Spleen (tissue), 13 donors: Measurements from ENCODE around the gene RAB11A. TPM values are rescaled to one million over a fixed set of nuclear protein-coding genes. Genes with fewer than 3 reads are reported as not detected.

Source experiments
- DNase-seq: peaks from one replicate; pipeline ENCODE4 v3.0.0-alpha.2; 2020
- H3K27ac ChIP-seq, 8 donors: fragments of 200-600 bp; sonication (generic) in 7 of 8; 1 replicate in 4 of 8; 2 replicates in 4 of 8; pipeline versions ENCODE4 v1.5.0 to v1.8.0; 2016 to 2021; ENCODE audit warnings: inconsistent platforms in 4 of 8, mild to moderate bottlenecking in 4 of 8, moderate library complexity in 1 of 8
- H3K27me3 ChIP-seq, 7 donors: fragments of 200-600 bp; sonication (generic) in 6 of 7; replicated peaks in 1 of 7; 1 replicate in 4 of 7; 2 replicates in 3 of 7; pipeline versions ENCODE4 v1.5.0 to v1.8.0; 2016 to 2021; ENCODE audit warnings: inconsistent platforms in 3 of 7, mild to moderate bottlenecking in 1 of 7
- H3K36me3 ChIP-seq, 6 donors: fragments of 200-600 bp; sonication (generic) in 5 of 6; 1 replicate in 4 of 6; 2 replicates in 2 of 6; pipeline versions ENCODE4 v1.5.0 to v1.8.0; 2016 to 2021; ENCODE audit warnings: inconsistent platforms in 2 of 6
- H3K4me1 ChIP-seq, 6 donors: fragments of 200-600 bp; sonication (generic) in 5 of 6; 1 replicate in 3 of 6; 2 replicates in 3 of 6; pipeline versions ENCODE4 v1.5.0 to v1.8.0; 2016 to 2021; ENCODE audit warnings: inconsistent platforms in 3 of 6
- H3K4me3 ChIP-seq, 8 donors: fragments of 200-600 bp; sonication (generic) in 7 of 8; 1 replicate in 4 of 8; 2 replicates in 4 of 8; pipeline versions ENCODE4 v1.5.0 to v1.8.0; 2016 to 2021; ENCODE audit warnings: inconsistent platforms in 4 of 8, mild to moderate bottlenecking in 4 of 8, moderate library complexity in 2 of 8
- H3K9me3 ChIP-seq, 8 donors: fragments of 200-600 bp; sonication (generic) in 7 of 8; 1 replicate in 4 of 8; 2 replicates in 4 of 8; pipeline versions ENCODE4 v1.5.0 to v1.8.0; 2016 to 2021; ENCODE audit warnings: inconsistent platforms in 4 of 8
- POLR2A ChIP-seq, 3 donors: fragments of 450-650 bp; IDR thresholded peaks; one replicate each; pipeline ENCODE4 v1.5.1; 2017; ENCODE audit warnings: antibody characterized with exemption in 3 of 3, mild to moderate bottlenecking in 1 of 3
- POLR2AphosphoS5 ChIP-seq, 3 donors: sonication (generic); formaldehyde crosslinking; IDR thresholded peaks; one replicate each; pipeline ENCODE4 v1.5.1; 2017; ENCODE audit warnings: antibody characterized with exemption in 3 of 3
- WGBS, 5 donors: extraction: QIAGEN DNeasy Blood & Tissue Kit in 3 of 5; methylation state at CpG; one replicate each; pipeline versions ENCODE4 v1.1.5 to v1.1.7; 2013 to 2018; 5-methylcytosine and 5-hydroxymethylcytosine counted together
- intact Hi-C: fragments of 100-400 bp; cut with DNase I; formaldehyde crosslinking; loops from one replicate; pipeline ENCODE4 v1.15.0; 2023; ENCODE audit warnings: low total_unique reads
- long read RNA-seq, 2 donors: transcript quantifications; one replicate each; lab custom pipeline, GENCODE V29; 2026
- polyA plus RNA-seq, 3 donors: library from polyadenylated mRNA; stranded (reverse); fragments of 200-250 nt; gene quantifications; one replicate each; pipeline ENCODE4 v1.2.1, GENCODE V29; 2013
- total RNA-seq, 7 donors: library from RNA; depleted of rRNA in 3 of 7; stranded (reverse); fragments of >200 nt in 3 of 7; fragmentation: NEBNext Ultra II Directional in 4 of 7; extraction: Animal tissue kit (Norgen Biotek cat#: 25700) in 4 of 7; gene quantifications; one replicate each; pipeline versions ENCODE4 v1.1.0 to v1.2.1, GENCODE V29; 2016 to 2021
- TF ChIP-seq, protein P1 (sequence below), 11 experiments: fragments of 200-600 bp in 7 of 11; fragments of 450-650 bp in 4 of 11; sonication (generic) in 4 of 11; IDR thresholded peaks in 8 of 11; conservative IDR thresholded peaks in 3 of 11; 1 replicate in 7 of 11; 2 replicates in 4 of 11; pipeline versions ENCODE4 v1.4.0 to v1.8.0; 2016 to 2021; ENCODE audit warnings: antibody characterized with exemption in 11 of 11, inconsistent platforms in 4 of 11, mild to moderate bottlenecking in 1 of 11
- donor health status: healthy with polysubstance abuse.
- donor health status: DM: no; HTN: no; CAD: no; lungs with moderate emphysema.
- donor health status: DM: no; HTN: no; CAD: no.
- donor health status: Bipolar disorder and iron deficiency.
- donor health status: healthy.
- donor health status: DM: no; HTN: no; CAD: no.
- donor health status: DM: yes; HTN: yes; CAD: no.

Gene RAB11A
- total RNA-seq (100 to 1,000 TPM; 173 to 313 (median 255) TPM), polyA plus RNA-seq (100 to 1,000 TPM in 2 of 3 donors, 10 to 100 TPM in 1; 86.7 to 153 (median 128) TPM)
- long read RNA-seq, donor 1, full-length matches to known transcripts: 79 of 113 reads
- long read RNA-seq, donor 1, partial matches to known transcripts: 13 of 113 reads
- long read RNA-seq, donor 1, other reads (novel, unspliced or antisense): 21 of 113 reads
- long read RNA-seq, donor 2, full-length matches to known transcripts: 67 of 80 reads
- long read RNA-seq, donor 2, partial matches to known transcripts: 0 of 80 reads
- long read RNA-seq, donor 2, other reads (novel, unspliced or antisense): 13 of 80 reads

- 0 to 1% (median 0%) methylated on average over 43 to 62 of the region's 62 CpGs for WGBS, 5 donors
- TF ChIP-seq POLR2A (IDR thresholded peaks at IDR 0.05): peak in 2 of 3 donors; percentile 84 to 91
- TF ChIP-seq POLR2AphosphoS5 (IDR thresholded peaks at IDR 0.05): peak; percentile 98 to 99 (median 99)
- TF ChIP-seq, protein P1, sequence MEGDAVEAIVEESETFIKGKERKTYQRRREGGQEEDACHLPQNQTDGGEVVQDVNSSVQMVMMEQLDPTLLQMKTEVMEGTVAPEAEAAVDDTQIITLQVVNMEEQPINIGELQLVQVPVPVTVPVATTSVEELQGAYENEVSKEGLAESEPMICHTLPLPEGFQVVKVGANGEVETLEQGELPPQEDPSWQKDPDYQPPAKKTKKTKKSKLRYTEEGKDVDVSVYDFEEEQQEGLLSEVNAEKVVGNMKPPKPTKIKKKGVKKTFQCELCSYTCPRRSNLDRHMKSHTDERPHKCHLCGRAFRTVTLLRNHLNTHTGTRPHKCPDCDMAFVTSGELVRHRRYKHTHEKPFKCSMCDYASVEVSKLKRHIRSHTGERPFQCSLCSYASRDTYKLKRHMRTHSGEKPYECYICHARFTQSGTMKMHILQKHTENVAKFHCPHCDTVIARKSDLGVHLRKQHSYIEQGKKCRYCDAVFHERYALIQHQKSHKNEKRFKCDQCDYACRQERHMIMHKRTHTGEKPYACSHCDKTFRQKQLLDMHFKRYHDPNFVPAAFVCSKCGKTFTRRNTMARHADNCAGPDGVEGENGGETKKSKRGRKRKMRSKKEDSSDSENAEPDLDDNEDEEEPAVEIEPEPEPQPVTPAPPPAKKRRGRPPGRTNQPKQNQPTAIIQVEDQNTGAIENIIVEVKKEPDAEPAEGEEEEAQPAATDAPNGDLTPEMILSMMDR (IDR thresholded peaks at IDR 0.05 in 8 of 11, conservative IDR thresholded peaks at IDR 0.05 in 3 of 11): peak; percentile 19 to 71 (median 48)
- H3K9me3 ChIP-seq: no peaks in the 10 kb centered on the region
- peak; percentile 99 for DNase-seq
- peak within 1 kb of the TSS; percentile 83 to 97 (median 88) for H3K4me3 ChIP-seq
- H3K27ac ChIP-seq: peak within 1 kb of the TSS; percentile 93 to 99 (median 96)
- H3K4me1 ChIP-seq: peaks cover 19 to 50% (median 40%) of the 10 kb centered on the region in 6 donors
- H3K36me3 ChIP-seq: peaks cover 0 to 4% (median 2%) of the 10 kb centered on the region in 6 donors
- H3K27me3 ChIP-seq: no peaks in the 10 kb centered on the region
- intact Hi-C loops: no loop called here
Observed at GRCh38 chr15:65869126-65869953, at the start of gene RAB11A. Gene RAB11A, plus strand, starts transcription at chr15:65869491. Its CDS starts 95 bp downstream, at chr15:65869586.

DNA sequence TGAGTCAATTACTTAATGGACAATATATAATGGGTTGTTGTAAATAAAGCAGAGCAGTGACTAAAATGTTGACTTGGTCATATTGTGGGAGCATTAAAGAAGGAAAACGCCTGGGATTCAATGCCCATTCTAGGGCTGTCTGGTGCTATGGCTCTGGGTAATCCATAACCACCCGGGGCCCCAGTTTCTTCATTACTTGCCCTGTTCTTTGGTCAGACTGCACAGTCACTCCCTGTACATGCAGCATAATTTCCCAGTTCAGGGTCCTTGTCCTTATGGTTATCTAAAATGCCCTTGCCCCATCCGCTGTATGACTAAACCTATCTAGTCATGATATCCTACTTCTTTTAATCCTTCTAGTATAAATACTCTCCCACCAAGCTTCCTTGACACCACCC is 49.7 kb upstream of the RAB11A start:
- no peaks in the 10 kb centered on the region for H3K36me3 ChIP-seq
- H3K4me3 ChIP-seq: no peak overlapping the region
- DNase-seq: no peak
- TF ChIP-seq POLR2AphosphoS5 (IDR thresholded peaks at IDR 0.05): peak in 1 of 3 donors; percentile 6
- TF ChIP-seq, protein P1 (IDR thresholded peaks at IDR 0.05 in 8 of 11, conservative IDR thresholded peaks at IDR 0.05 in 3 of 11): no peak
- TF ChIP-seq POLR2A (IDR thresholded peaks at IDR 0.05): no peak
- H3K4me1 ChIP-seq: peaks cover 19 to 69% (median 36%) of the 10 kb centered on the region in 6 donors
- no peaks in the 10 kb centered on the region for H3K27me3 ChIP-seq
- WGBS, 5 donors: 66 to 82% (median 77%) methylated on average over 3 of the region's 3 CpGs
- no peaks in the 10 kb centered on the region for H3K9me3 ChIP-seq
- peak overlapping the region; percentile 51 to 84 (median 79) for H3K27ac ChIP-seq
- intact Hi-C loops: no loop called here

DNA sequence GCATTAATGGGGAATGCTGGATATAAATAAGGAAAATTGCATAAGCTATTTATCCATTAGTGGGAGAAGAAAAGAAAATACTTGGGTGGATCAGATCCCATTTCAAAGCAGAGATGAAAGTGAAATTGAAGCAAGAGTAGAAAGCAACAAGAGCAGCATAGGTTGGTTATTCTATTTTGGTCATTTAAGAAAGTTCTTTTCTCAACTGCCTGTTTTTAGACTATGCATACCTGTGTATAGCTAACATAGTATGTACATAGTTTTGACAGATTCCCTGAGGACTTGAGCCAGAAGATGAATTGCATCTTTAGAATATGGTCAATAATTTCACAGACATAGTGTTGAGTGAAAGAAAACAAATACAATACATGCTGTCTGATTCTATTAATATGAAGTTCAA is 48.2 kb upstream of the RAB11A start:
- Histone ChIP-seq H3K27me3 (no peaks in the 10 kb centered on the region), H3K27ac (peak overlapping the region in 3 of 8 donors; percentile 78 to 80 (median 80)), H3K4me3 (no peak overlapping the region), H3K9me3 (no peaks in the 10 kb centered on the region), H3K4me1 (peaks cover 19 to 72% (median 36%) of the 10 kb centered on the region in 6 donors), H3K36me3 (no peaks in the 10 kb centered on the region)
- no peak for DNase-seq
- intact Hi-C loops: loop anchor here (10.0 kb wide), 1 partner anchor 46 kb away; no protein-coding TSS in a partner anchor
- TF ChIP-seq, protein P1 (IDR thresholded peaks at IDR 0.05 in 8 of 11, conservative IDR thresholded peaks at IDR 0.05 in 3 of 11): no peak
- no peak for TF ChIP-seq POLR2AphosphoS5 (IDR thresholded peaks at IDR 0.05)
- no peak for TF ChIP-seq POLR2A (IDR thresholded peaks at IDR 0.05)
